ENCODE data around the gene SCEL.
"Not testable (repeated sequence)": the region's sequence is repeated elsewhere in the genome, so short reads cannot be mapped to it uniquely, and the experiment has no call there.

SCEL gene

GRCh38 chr13:77555246-77555645 is 19.7 kb downstream of the SCEL start:
- DNase-seq (ENCODE audit: low read depth in 2 of 2): no peak

- DNase-seq (ENCODE audit: low read depth in 2 of 2): no peak
Measured at GRCh38 chr13:77558016-77558415, 22.5 kb downstream of the SCEL start.

GRCh38 chr13:77563111-77563510 is 27.6 kb downstream of the SCEL start:
- DNase-seq (ENCODE audit: low read depth in 2 of 2): peak in 1 of 2 experiments; percentile 3

GRCh38 chr13:77565635-77566034 is 30.1 kb downstream of the SCEL start:
- DNase-seq (ENCODE audit: low read depth in 2 of 2): peak in 1 of 2 experiments; percentile 17

GRCh38 chr13:77571956-77572355 is 36.5 kb downstream of the SCEL start:
- DNase-seq (ENCODE audit: low read depth in 2 of 2): no peak

GRCh38 chr13:77574096-77574495 is 38.6 kb downstream of the SCEL start:
- no peak for DNase-seq (ENCODE audit: low read depth in 2 of 2)

- no peak for DNase-seq (ENCODE audit: low read depth in 2 of 2)
Measured at GRCh38 chr13:77579959-77580358, 44.5 kb downstream of the SCEL start.

- no peak for DNase-seq (ENCODE audit: low read depth in 2 of 2)
Measured at GRCh38 chr13:77580748-77581147, 45.2 kb downstream of the SCEL start.

- DNase-seq (ENCODE audit: low read depth in 2 of 2): no peak
Measured at GRCh38 chr13:77583581-77583980, 48.1 kb downstream of the SCEL start.

- no peak for DNase-seq (ENCODE audit: low read depth in 2 of 2)
Measured at GRCh38 chr13:77584106-77584505, 48.6 kb downstream of the SCEL start.

GRCh38 chr13:77595166-77595810 is 59.8 kb downstream of the SCEL start:
- no peak for DNase-seq (ENCODE audit: low read depth in 2 of 2)

GRCh38 chr13:77596777-77597176 is 61.3 kb downstream of the SCEL start:
- DNase-seq (ENCODE audit: low read depth in 2 of 2): no peak

GRCh38 chr13:77599351-77599750 is 63.8 kb downstream of the SCEL start:
- no peak for DNase-seq (ENCODE audit: low read depth in 2 of 2)

GRCh38 chr13:77600701-77601100 is 65.2 kb downstream of the SCEL start:
- DNase-seq (ENCODE audit: low read depth in 2 of 2): no peak

- no peak for DNase-seq (ENCODE audit: low read depth in 2 of 2)
Measured at GRCh38 chr13:77611068-77611467, 75.6 kb downstream of the SCEL start.

- DNase-seq (ENCODE audit: low read depth in 2 of 2): no peak
Measured at GRCh38 chr13:77616027-77616426, 80.5 kb downstream of the SCEL start.

GRCh38 chr13:77619655-77620054 is 84.1 kb downstream of the SCEL start:
- DNase-seq (ENCODE audit: low read depth in 2 of 2): no peak

GRCh38 chr13:77620138-77620537 is 84.6 kb downstream of the SCEL start:
- no peak for DNase-seq (ENCODE audit: low read depth in 2 of 2)

- no peak for DNase-seq (ENCODE audit: low read depth in 2 of 2)
Measured at GRCh38 chr13:77623806-77624205, 88.3 kb downstream of the SCEL start.

- DNase-seq (ENCODE audit: low read depth in 2 of 2): no peak
Measured at GRCh38 chr13:77628170-77628569, 92.7 kb downstream of the SCEL start.

- no peak for DNase-seq (ENCODE audit: low read depth in 2 of 2)
Measured at GRCh38 chr13:77637588-77637987, 102.1 kb downstream of the SCEL start.

GRCh38 chr13:77650409-77650808 is 114.9 kb downstream of the SCEL start:
- DNase-seq (ENCODE audit: low read depth in 2 of 2): no peak

GRCh38 chr13:77653301-77653700 is 117.8 kb downstream of the SCEL start:
- no peak for DNase-seq (ENCODE audit: low read depth in 2 of 2)

GRCh38 chr13:77660016-77660415 is 124.5 kb downstream of the SCEL start:
- DNase-seq (ENCODE audit: low read depth in 2 of 2): not testable (repeated sequence)
